Mucosa of descending colon (tissue), 3 donors: ENCODE results near the gene TFF3. TPM values are rescaled to one million over a fixed set of nuclear protein-coding genes. Genes with fewer than 3 reads are reported as not detected.

ENCODE experiments used
- ATAC-seq: fragments of 200-7000 bp; cut with Tn5 transposase; one replicate; pipeline ENCODE4 v1.9.1; 2020; ENCODE audit warnings: mild to moderate bottlenecking, moderate library complexity
- DNase-seq, 3 donors: peaks; one replicate each; pipeline ENCODE4 v3.0.0-alpha.2; 2020
- H3K36me3 ChIP-seq: fragments of 200-600 bp; one replicate; pipeline ENCODE4 v1.8.0; 2021; ENCODE audit warnings: low read depth, mild to moderate bottlenecking
- H3K4me1 ChIP-seq: fragments of 200-600 bp; one replicate; pipeline ENCODE4 v1.8.0; 2021; ENCODE audit warnings: low read depth, mild to moderate bottlenecking
- H3K4me3 ChIP-seq: fragments of 200-600 bp; one replicate; pipeline ENCODE4 v1.8.0; 2021; ENCODE audit warnings: mild to moderate bottlenecking
- H3K9me3 ChIP-seq: fragments of 200-600 bp; one replicate; pipeline ENCODE4 v1.8.0; 2021; ENCODE audit warnings: mild to moderate bottlenecking
- CTCF ChIP-seq: fragments of 200-600 bp; IDR thresholded peaks from one replicate; pipeline ENCODE4 v1.8.0; 2022; ENCODE audit warnings: antibody characterized with exemption, mild to moderate bottlenecking
- intact Hi-C, 2 donors: fragments of 100-400 bp; cut with DNase I in 1 of 2; cut with micrococcal nuclease in 1 of 2; formaldehyde crosslinking; loops; one replicate each; pipeline versions ENCODE4 v1.11.0 to v1.11.1; 2022; cut with DNase I, micrococcal nuclease
- total RNA-seq, 3 donors: library from RNA; stranded (reverse); fragmentation: NEBNext Ultra II Directional in 2 of 3; extraction: Animal tissue kit (Norgen Biotek cat#: 25700) in 2 of 3; gene quantifications; one replicate each; pipeline versions ENCODE4 v1.2.1 to v1.2.4, GENCODE V29; 2021 to 2023
- donor health status: DM: no; HTN: no; CAD: no; lungs with moderate emphysema.
- donor health status: DM: no; HTN: no; CAD: no.
- donor health status: DM: no; HTN: yes; CAD: no.

TFF3 gene
- total RNA-seq, 3 donors from 2014 or later, result 614 to 2,641 (median 2,419) TPM

- TF ChIP-seq CTCF, result no peak
- intact Hi-C loops, result no loop called here
- ATAC-seq (peak; percentile 24), DNase-seq (peak in 2 of 3 donors; percentile 47 to 64)
- H3K9me3 ChIP-seq, result no peaks in the 10 kb centered on the region
- no peaks in the 10 kb centered on the region for H3K36me3 ChIP-seq
- no peak overlapping the region for H3K4me3 ChIP-seq
- peaks cover 20% of the 10 kb centered on the region for H3K4me1 ChIP-seq
Observed at GRCh38 chr21:42319376-42319775, 4.2 kb upstream of the TFF3 start.

- no peak for ATAC-seq
- Histone ChIP-seq H3K4me1 (peaks cover 23% of the 10 kb centered on the region), H3K4me3 (no peak overlapping the region)
Observed at GRCh38 chr21:42317826-42318746, 2.9 kb upstream of the TFF3 start.

GRCh38 chr21:42317341-42317741, 2.1 kb upstream of the TFF3 start:
- Histone ChIP-seq H3K4me3 (no peak overlapping the region), H3K4me1 (peaks cover 28% of the 10 kb centered on the region), H3K9me3 (no peaks in the 10 kb centered on the region), H3K36me3 (no peaks in the 10 kb centered on the region)
- TF ChIP-seq CTCF, result no peak
- intact Hi-C loops, result no loop called here
- peak; percentile 65 for ATAC-seq
- DNase-seq, result peak in 2 of 3 donors; percentile 78 to 81

More at GRCh38 chr21:42317826-42318746, 2.9 kb upstream of the TFF3 start:
- DNase-seq, result peak in 2 of 3 donors; percentile 27 to 52
- no peak for TF ChIP-seq CTCF
- intact Hi-C loops, result no loop called here
- Histone ChIP-seq H3K9me3 (no peaks in the 10 kb centered on the region), H3K36me3 (no peaks in the 10 kb centered on the region)

- no peaks in the 10 kb centered on the region for H3K9me3 ChIP-seq
- H3K4me3 ChIP-seq, result no peak overlapping the region
- intact Hi-C loops, result no loop called here
- H3K36me3 ChIP-seq, result no peaks in the 10 kb centered on the region
- peak; percentile 87 to 94 (median 93) for DNase-seq
- TF ChIP-seq CTCF, result no peak
- peak; percentile 79 for ATAC-seq
- H3K4me1 ChIP-seq, result peaks cover 33% of the 10 kb centered on the region
Observed at GRCh38 chr21:42316891-42317290, 1.7 kb upstream of the TFF3 start.

GRCh38 chr21:42314616-42315295, 453 bp downstream of the TFF3 start:
- TF ChIP-seq CTCF, result no peak
- intact Hi-C loops, result no loop called here
- no peaks in the 10 kb centered on the region for H3K9me3 ChIP-seq
- ATAC-seq (no peak), DNase-seq (peak in 1 of 3 donors; percentile 64)
- no peaks in the 10 kb centered on the region for H3K36me3 ChIP-seq
- H3K4me1 ChIP-seq, result peaks cover 50% of the 10 kb centered on the region
- H3K4me3 ChIP-seq, result peak overlapping the region; percentile 3
